Ovary (tissue), 3 donors: ENCODE measurements around the gene TAS2R40.

Experiments
- EP300 ChIP-seq: sonication (generic); formaldehyde crosslinking; IDR thresholded peaks from one replicate; pipeline ENCODE4 v1.6.1; 2017; ENCODE audit warnings: antibody characterized with exemption
- POLR2A ChIP-seq: fragments of 450-650 bp; IDR thresholded peaks from one replicate; pipeline ENCODE4 v1.6.1; 2017; ENCODE audit warnings: antibody characterized with exemption, mild to moderate bottlenecking, moderate library complexity
- TF ChIP-seq, protein P1 (sequence below), 3 donors: fragments of 450-650 bp in 2 of 3; fragments of 200-600 bp in 1 of 3; IDR thresholded peaks; one replicate each; pipeline versions ENCODE4 v1.5.1 to v1.8.0; 2016 to 2022; ENCODE audit warnings: antibody characterized with exemption in 3 of 3, mild to moderate bottlenecking in 1 of 3
- donor health status: DM: no; HTN: no; CAD: no.

DNA sequence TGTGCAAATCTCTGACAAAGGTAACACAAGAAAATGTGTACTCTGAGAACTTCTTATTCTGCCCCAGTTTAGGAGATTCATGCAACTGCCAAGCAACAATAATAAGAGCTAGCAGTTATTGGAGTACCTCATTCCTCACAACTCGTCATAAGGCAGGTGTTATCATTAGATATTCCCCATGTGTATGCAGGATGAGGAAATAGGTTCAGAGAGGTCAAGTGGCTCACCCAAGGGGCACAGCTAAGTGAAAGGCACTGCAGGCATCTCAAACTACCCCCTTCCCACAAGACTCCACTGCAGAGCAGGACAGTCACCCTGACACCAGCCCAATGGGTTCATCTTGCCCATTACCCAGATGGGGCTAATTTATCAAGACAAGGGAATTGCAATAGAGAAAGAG is 40.1 kb downstream of the TAS2R40 start:
- TF ChIP-seq POLR2A (no peak), EP300 (no peak)
- TF ChIP-seq, protein P1, sequence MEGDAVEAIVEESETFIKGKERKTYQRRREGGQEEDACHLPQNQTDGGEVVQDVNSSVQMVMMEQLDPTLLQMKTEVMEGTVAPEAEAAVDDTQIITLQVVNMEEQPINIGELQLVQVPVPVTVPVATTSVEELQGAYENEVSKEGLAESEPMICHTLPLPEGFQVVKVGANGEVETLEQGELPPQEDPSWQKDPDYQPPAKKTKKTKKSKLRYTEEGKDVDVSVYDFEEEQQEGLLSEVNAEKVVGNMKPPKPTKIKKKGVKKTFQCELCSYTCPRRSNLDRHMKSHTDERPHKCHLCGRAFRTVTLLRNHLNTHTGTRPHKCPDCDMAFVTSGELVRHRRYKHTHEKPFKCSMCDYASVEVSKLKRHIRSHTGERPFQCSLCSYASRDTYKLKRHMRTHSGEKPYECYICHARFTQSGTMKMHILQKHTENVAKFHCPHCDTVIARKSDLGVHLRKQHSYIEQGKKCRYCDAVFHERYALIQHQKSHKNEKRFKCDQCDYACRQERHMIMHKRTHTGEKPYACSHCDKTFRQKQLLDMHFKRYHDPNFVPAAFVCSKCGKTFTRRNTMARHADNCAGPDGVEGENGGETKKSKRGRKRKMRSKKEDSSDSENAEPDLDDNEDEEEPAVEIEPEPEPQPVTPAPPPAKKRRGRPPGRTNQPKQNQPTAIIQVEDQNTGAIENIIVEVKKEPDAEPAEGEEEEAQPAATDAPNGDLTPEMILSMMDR (IDR thresholded peaks at IDR 0.05), result no peak
